Esophagus muscularis mucosa (tissue), 4 donors: ENCODE data around the gene FBXO31.

Experiments used
- CTCF ChIP-seq, 3 experiments: fragments of 200-600 bp in 2 of 3; fragments of 450-650 bp in 1 of 3; sonication (generic) in 2 of 3; IDR thresholded peaks; one replicate each; pipeline ENCODE4 v1.5.1; 2017 to 2019; ENCODE audit warnings: antibody characterized with exemption in 3 of 3, mild to moderate bottlenecking in 2 of 3, moderate library complexity in 1 of 3
- EP300 ChIP-seq: sonication (generic); formaldehyde crosslinking; IDR thresholded peaks from one replicate; pipeline ENCODE4 v1.6.1; 2017; ENCODE audit warnings: antibody characterized with exemption
- POLR2A ChIP-seq: fragments of 450-650 bp; IDR thresholded peaks from one replicate; pipeline ENCODE4 v1.6.1; 2017; ENCODE audit warnings: antibody characterized with exemption, moderate library complexity, mild to moderate bottlenecking, low read depth
- POLR2AphosphoS5 ChIP-seq, 2 donors: sonication (generic); formaldehyde crosslinking; IDR thresholded peaks; one replicate each; pipeline ENCODE4 v1.6.1; 2017; ENCODE audit warnings: antibody characterized with exemption in 2 of 2

DNA sequence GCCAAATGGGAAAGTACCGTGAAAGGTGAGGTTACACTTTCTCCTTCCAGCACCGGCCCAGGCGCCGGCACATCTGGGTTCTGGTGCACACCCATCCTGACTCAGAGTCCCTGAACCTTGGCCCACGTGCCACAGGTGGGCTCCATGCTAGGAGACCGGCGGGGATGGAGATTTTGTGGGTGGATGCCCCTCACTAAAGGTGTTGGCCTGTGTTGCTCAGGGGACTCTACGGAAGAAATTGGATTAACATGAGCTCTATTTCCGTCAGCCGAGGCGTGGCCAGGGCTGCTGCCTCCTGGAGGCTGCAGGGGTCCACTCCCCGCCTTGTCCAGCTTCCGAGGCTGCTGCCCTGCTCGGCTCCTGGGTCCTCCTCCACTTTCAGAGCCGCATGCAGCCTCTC lies 30.8 kb downstream of the FBXO31 start:
- TF ChIP-seq POLR2AphosphoS5 (IDR thresholded peaks at IDR 0.05) (no peak), CTCF (IDR thresholded peaks at IDR 0.05) (no peak), EP300 (no peak), POLR2A (no peak)
